Liver (tissue), 9 donors: ENCODE measurements around the gene ISOC1. TPM values are rescaled to one million over a fixed set of nuclear protein-coding genes. Genes with fewer than 3 reads are reported as not detected.

Experiments
- DNase-seq: peaks from one replicate; pipeline ENCODE4 v3.0.0-alpha.2; 2017; ENCODE audit warnings: low spot score
- H3K27ac ChIP-seq, 2 donors: one replicate each; pipeline ENCODE4 v1.7.0; 2013; ENCODE audit warnings: inconsistent platforms in 2 of 2, low read length in 2 of 2, control low read depth in 1 of 2, low read depth in 1 of 2, mild to moderate bottlenecking in 1 of 2
- H3K27me3 ChIP-seq, 4 donors: one replicate each; pipeline versions ENCODE4 v1.6.1 to v1.7.0; 2013; ENCODE audit warnings: low read length in 3 of 4, inconsistent platforms in 1 of 4, mild to moderate bottlenecking in 1 of 4, moderate library complexity in 1 of 4; ENCODE audit not compliant: control insufficient read depth in 4 of 4, insufficient read depth in 4 of 4
- H3K36me3 ChIP-seq, 4 donors: one replicate each; pipeline versions ENCODE4 v1.6.1 to v1.7.0; 2013; ENCODE audit warnings: low read length in 3 of 4, mild to moderate bottlenecking in 3 of 4, low read depth in 1 of 4, moderate library complexity in 1 of 4; ENCODE audit not compliant: control insufficient read depth in 4 of 4, insufficient read depth in 3 of 4
- H3K4me1 ChIP-seq, 4 donors: one replicate each; pipeline versions ENCODE4 v1.6.1 to v1.7.0; 2013; ENCODE audit warnings: low read length in 3 of 4, mild to moderate bottlenecking in 3 of 4, moderate library complexity in 1 of 4; ENCODE audit not compliant: control insufficient read depth in 4 of 4, insufficient read depth in 4 of 4
- H3K4me3 ChIP-seq, 3 donors: one replicate each; pipeline versions ENCODE4 v1.6.1 to v1.7.0; 2013; ENCODE audit warnings: low read length in 3 of 3, control low read depth in 1 of 3, low read depth in 1 of 3, mild to moderate bottlenecking in 1 of 3
- H3K9ac ChIP-seq, 2 donors: one replicate each; pipeline ENCODE4 v1.7.0; 2013; ENCODE audit warnings: low read length in 2 of 2, mild to moderate bottlenecking in 2 of 2, moderate library complexity in 2 of 2, control low read depth in 1 of 2, low read depth in 1 of 2
- H3K9me3 ChIP-seq, 4 donors: one replicate each; pipeline versions ENCODE4 v1.6.1 to v1.7.0; 2013; ENCODE audit warnings: low read length in 3 of 4; ENCODE audit not compliant: control insufficient read depth in 4 of 4
- FOXA1 ChIP-seq: IDR thresholded peaks from 2 replicates; pipeline ENCODE4 v1.6.1; 2016; ENCODE audit warnings: antibody characterized with exemption
- FOXA2 ChIP-seq: IDR thresholded peaks from 2 replicates; pipeline ENCODE4 v1.6.1; 2016; ENCODE audit warnings: antibody characterized with exemption
- GABPA ChIP-seq, 2 donors: IDR thresholded peaks in 1 of 2; conservative IDR thresholded peaks in 1 of 2; 2 replicates each; pipeline ENCODE4 v1.6.1; 2016; ENCODE audit warnings: antibody characterized with exemption in 2 of 2, mild to moderate bottlenecking in 1 of 2, moderate library complexity in 1 of 2
- HNF4A ChIP-seq, 2 donors: conservative IDR thresholded peaks; 2 replicates each; pipeline ENCODE4 v1.6.1; 2016; ENCODE audit warnings: antibody characterized with exemption in 2 of 2, mild to moderate bottlenecking in 2 of 2
- HNF4G ChIP-seq: IDR thresholded peaks from 2 replicates; pipeline ENCODE4 v1.6.1; 2016; ENCODE audit warnings: antibody characterized with exemption
- JUND ChIP-seq, 2 donors: IDR thresholded peaks; 2 replicates each; pipeline ENCODE4 v1.6.1; 2016; ENCODE audit warnings: antibody characterized with exemption in 2 of 2
- NR2F2 ChIP-seq: IDR thresholded peaks from 2 replicates; pipeline ENCODE4 v1.6.1; 2016; ENCODE audit warnings: antibody characterized with exemption
- RAD21 ChIP-seq, 2 donors: IDR thresholded peaks; 2 replicates each; pipeline ENCODE4 v1.6.1; 2016; ENCODE audit warnings: antibody characterized with exemption in 2 of 2, mild to moderate bottlenecking in 2 of 2
- SP1 ChIP-seq: IDR thresholded peaks from 2 replicates; pipeline ENCODE4 v1.6.1; 2018; ENCODE audit warnings: antibody characterized with exemption, mild to moderate bottlenecking
- TAF1 ChIP-seq: conservative IDR thresholded peaks from 2 replicates; pipeline ENCODE4 v1.6.1; 2016; ENCODE audit warnings: antibody characterized with exemption, mild to moderate bottlenecking
- YY1 ChIP-seq: IDR thresholded peaks from 2 replicates; pipeline ENCODE4 v1.6.1; 2016; ENCODE audit warnings: antibody characterized with exemption, mild to moderate bottlenecking
- ZBTB33 ChIP-seq: IDR thresholded peaks from 2 replicates; pipeline ENCODE4 v1.6.1; 2016; ENCODE audit warnings: antibody characterized with exemption
- WGBS: extraction: QIAGEN DNeasy Blood & Tissue Kit; methylation state at CpG from one replicate; pipeline ENCODE4 v1.1.7; 2013; 5-methylcytosine and 5-hydroxymethylcytosine counted together
- polyA plus RNA-seq, 2 donors: library from polyadenylated mRNA; stranded (reverse) in 1 of 2; unstranded in 1 of 2; fragments of 200-250 nt in 1 of 2; fragments of >200 nt in 1 of 2; fragmentation: Nextera tagmentation in 1 of 2; extraction: Ambion mirVana in 1 of 2; gene quantifications; one replicate each; pipeline versions ENCODE4 v1.2.1 to v1.2.3, GENCODE V29; 2013 to 2015
- total RNA-seq, 2 donors: library from RNA; depleted of rRNA; stranded (reverse); fragments of >200 nt; gene quantifications; one replicate each; pipeline ENCODE4 v1.2.3, GENCODE V29; 2014
- TF ChIP-seq, protein P1 (sequence below): IDR thresholded peaks from 2 replicates; pipeline ENCODE4 v1.6.1; 2016; ENCODE audit warnings: antibody characterized with exemption, mild to moderate bottlenecking
- TF ChIP-seq, protein P2 (sequence below): IDR thresholded peaks from 2 replicates; pipeline ENCODE4 v1.6.1; 2016; ENCODE audit warnings: antibody characterized with exemption
- donor health status: healthy.
- donor health status: healthy.
- donor health status: healthy.
- donor health status: healthy.
- donor health status: healthy.

The ISOC1 gene
- total and polyA plus RNA-seq, 4 donors: 34.1 to 52.9 (median 41.8) TPM

DNA sequence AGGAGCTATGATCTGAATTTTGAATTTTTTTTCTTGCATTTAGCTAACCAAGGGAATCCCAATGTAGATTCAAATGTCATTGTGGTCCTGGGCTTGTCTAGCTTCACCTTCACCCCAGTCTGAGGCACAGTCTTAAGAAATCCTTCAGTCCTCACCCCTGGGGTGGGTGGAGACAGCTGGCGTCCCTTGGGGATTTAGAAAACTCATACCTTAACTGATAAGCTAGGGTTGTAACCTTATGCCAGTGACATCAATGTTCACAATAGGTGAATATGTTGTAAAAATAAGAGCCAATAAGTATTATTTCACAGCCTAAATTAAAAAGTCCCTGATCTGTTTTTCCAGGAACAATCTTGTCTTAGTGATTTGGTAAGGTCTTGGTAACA is 4.6 kb downstream of the ISOC1 start:
- no peaks in the 10 kb centered on the region for H3K9me3 ChIP-seq
- H3K27ac ChIP-seq: peak overlapping the region; percentile 32 to 33
- no peak overlapping the region for H3K9ac ChIP-seq
- H3K4me3 ChIP-seq: no peak overlapping the region
- H3K36me3 ChIP-seq: no peaks in the 10 kb centered on the region
- H3K4me1 ChIP-seq: peaks cover 6 to 44% (median 33%) of the 10 kb centered on the region in 4 donors
- WGBS: 89% methylated on average over 1 of the region's 1 CpG
- TF ChIP-seq TAF1: no peak
- TF ChIP-seq FOXA1: no peak
- no peak for TF ChIP-seq GABPA (IDR thresholded peaks at IDR 0.05 in 1 of 2, conservative IDR thresholded peaks at IDR 0.05 in 1 of 2)
- TF ChIP-seq RAD21 (IDR thresholded peaks at IDR 0.05): no peak
- no peak for TF ChIP-seq SP1
- DNase-seq: no peak
- no peaks in the 10 kb centered on the region for H3K27me3 ChIP-seq

DNA sequence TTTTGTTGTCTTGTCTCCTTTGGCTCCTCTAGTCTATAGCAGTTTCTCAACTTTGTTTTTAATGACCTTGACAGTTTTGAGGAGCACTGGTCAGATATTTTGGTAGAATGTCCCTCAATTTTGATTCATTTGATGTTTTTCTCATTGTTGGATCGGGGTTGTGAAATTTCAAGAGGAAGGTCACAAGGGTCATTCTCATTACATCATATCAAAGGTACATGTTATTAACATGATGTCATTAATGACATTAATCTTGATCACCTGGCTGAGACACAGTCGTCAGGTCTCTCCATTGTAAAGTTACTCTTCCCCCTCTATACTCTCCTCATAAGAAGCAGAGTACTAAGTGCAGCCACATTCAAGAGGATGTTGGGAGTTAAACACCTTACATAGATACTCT is 7.2 kb downstream of the ISOC1 start:
- 61% methylated on average over 2 of the region's 2 CpGs for WGBS
- no peak for DNase-seq
- Histone ChIP-seq H3K9me3 (no peaks in the 10 kb centered on the region), H3K27me3 (no peaks in the 10 kb centered on the region), H3K9ac (no peak overlapping the region), H3K4me3 (no peak overlapping the region), H3K4me1 (peaks cover 6 to 29% (median 20%) of the 10 kb centered on the region in 4 donors), H3K36me3 (peaks cover 0 to 6% (median under 1%) of the 10 kb centered on the region in 4 donors), H3K27ac (peak overlapping the region in 1 of 2 donors; percentile 29)
- TF ChIP-seq NR2F2: peak; percentile 50
- TF ChIP-seq, protein P1, sequence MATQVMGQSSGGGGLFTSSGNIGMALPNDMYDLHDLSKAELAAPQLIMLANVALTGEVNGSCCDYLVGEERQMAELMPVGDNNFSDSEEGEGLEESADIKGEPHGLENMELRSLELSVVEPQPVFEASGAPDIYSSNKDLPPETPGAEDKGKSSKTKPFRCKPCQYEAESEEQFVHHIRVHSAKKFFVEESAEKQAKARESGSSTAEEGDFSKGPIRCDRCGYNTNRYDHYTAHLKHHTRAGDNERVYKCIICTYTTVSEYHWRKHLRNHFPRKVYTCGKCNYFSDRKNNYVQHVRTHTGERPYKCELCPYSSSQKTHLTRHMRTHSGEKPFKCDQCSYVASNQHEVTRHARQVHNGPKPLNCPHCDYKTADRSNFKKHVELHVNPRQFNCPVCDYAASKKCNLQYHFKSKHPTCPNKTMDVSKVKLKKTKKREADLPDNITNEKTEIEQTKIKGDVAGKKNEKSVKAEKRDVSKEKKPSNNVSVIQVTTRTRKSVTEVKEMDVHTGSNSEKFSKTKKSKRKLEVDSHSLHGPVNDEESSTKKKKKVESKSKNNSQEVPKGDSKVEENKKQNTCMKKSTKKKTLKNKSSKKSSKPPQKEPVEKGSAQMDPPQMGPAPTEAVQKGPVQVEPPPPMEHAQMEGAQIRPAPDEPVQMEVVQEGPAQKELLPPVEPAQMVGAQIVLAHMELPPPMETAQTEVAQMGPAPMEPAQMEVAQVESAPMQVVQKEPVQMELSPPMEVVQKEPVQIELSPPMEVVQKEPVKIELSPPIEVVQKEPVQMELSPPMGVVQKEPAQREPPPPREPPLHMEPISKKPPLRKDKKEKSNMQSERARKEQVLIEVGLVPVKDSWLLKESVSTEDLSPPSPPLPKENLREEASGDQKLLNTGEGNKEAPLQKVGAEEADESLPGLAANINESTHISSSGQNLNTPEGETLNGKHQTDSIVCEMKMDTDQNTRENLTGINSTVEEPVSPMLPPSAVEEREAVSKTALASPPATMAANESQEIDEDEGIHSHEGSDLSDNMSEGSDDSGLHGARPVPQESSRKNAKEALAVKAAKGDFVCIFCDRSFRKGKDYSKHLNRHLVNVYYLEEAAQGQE: no peak
- peak; percentile 11 to 43 for TF ChIP-seq JUND (IDR thresholded peaks at IDR 0.05)

DNA sequence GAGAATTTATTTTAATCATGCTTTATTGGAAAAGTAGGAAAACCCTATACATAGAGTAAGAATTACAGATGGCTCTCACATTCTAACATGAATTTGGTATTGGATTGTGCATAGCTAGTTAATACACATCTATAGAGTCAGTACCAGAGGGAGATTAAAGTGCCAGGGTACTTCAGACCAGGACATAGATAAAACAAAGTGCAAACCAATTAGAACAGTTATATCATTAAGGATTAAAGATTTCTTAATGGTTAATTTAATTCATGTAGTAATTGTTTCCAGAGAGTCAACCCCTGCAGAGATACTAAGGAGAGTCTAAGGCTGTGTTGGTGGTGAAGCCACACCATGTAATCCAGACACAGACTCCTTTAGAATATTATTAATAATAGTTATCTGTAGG is 8.8 kb downstream of the ISOC1 start:
- Histone ChIP-seq H3K9ac (no peak overlapping the region), H3K27me3 (no peaks in the 10 kb centered on the region), H3K4me3 (no peak overlapping the region), H3K4me1 (peaks cover 6 to 15% (median 10%) of the 10 kb centered on the region in 4 donors), H3K9me3 (no peaks in the 10 kb centered on the region), H3K36me3 (peaks cover 0 to 10% (median 8%) of the 10 kb centered on the region in 4 donors), H3K27ac (no peak overlapping the region)
- TF ChIP-seq FOXA2 (no peak), TAF1 (no peak), YY1 (no peak), FOXA1 (no peak), HNF4A (conservative IDR thresholded peaks at IDR 0.05) (no peak), HNF4G (no peak), ZBTB33 (no peak), SP1 (no peak)
- TF ChIP-seq, protein P2, sequence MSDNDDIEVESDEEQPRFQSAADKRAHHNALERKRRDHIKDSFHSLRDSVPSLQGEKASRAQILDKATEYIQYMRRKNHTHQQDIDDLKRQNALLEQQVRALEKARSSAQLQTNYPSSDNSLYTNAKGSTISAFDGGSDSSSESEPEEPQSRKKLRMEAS: no peak
- no peak for DNase-seq
